Caco-2 (cell line): ENCODE results near the gene ZFC3H1. TPM values are rescaled to one million over a fixed set of nuclear protein-coding genes. Genes with fewer than 3 reads are reported as not detected.
A peak's percentile ranks its signal among the peaks of the same experiment; 100 is the strongest.

Experiments
- BruUV-seq: library from RNA; stranded (reverse); fragments of 400-500 nt; replicated peaks from 2 replicates; lab custom pipeline; 2021; lab: Mats Ljungman, UMichigan
- CTCF ChIA-PET: fragments of 300-600 bp; sonication (Branson Sonifier 250); formaldehyde crosslinking; loops from one replicate; lab custom pipeline; 2022; ENCODE audit warnings: antibody characterized with exemption; lab: Charles Lee
- POLR2A ChIA-PET: fragments of 300-600 bp; sonication (Branson Sonifier 250); formaldehyde crosslinking; loops from one replicate; lab custom pipeline; 2022; ENCODE audit warnings: antibody characterized with exemption; lab: Charles Lee
- DNase-seq, 2 experiments: peaks; one replicate each; pipeline versions ENCODE4 v3.0.0 to v3.0.0-alpha.2; 2020 to 2022
- H3K27me3 ChIP-seq: replicated peaks from 2 replicates; pipeline ENCODE4 v1.6.0; 2011; ENCODE audit warnings: low read length; ENCODE audit not compliant: control insufficient read depth, insufficient read depth
- H3K36me3 ChIP-seq: 2 replicates; pipeline ENCODE4 v1.5.1; 2011; ENCODE audit warnings: low read length; ENCODE audit not compliant: control insufficient read depth, insufficient read depth
- H3K4me1 ChIP-seq: fragments of 250-450 bp; sonication (Bioruptor Pico); 2 replicates; pipeline ENCODE4 v1.5.1; 2020; ENCODE audit warnings: mild to moderate bottlenecking
- H3K4me3 ChIP-seq: 2 replicates; pipeline ENCODE4 v1.5.1; 2011; ENCODE audit warnings: low read depth, mild to moderate bottlenecking, control low read depth, low read length
- H3K9me3 ChIP-seq: fragments of 250-450 bp; sonication (Bioruptor Pico); 2 replicates; pipeline ENCODE4 v1.5.1; 2020; ENCODE audit warnings: mild to moderate bottlenecking, moderate library complexity
- H3K27ac Mint-ChIP-seq: one replicate; pipeline ENCODE4 v1.8.0; 2022; ENCODE audit warnings: mixed read lengths; ENCODE audit not compliant: unreplicated experiment
- H3K27me3 Mint-ChIP-seq: one replicate; pipeline ENCODE4 v1.8.0; 2022; ENCODE audit warnings: mixed read lengths; ENCODE audit not compliant: insufficient read depth, unreplicated experiment
- H3K36me3 Mint-ChIP-seq: one replicate; pipeline ENCODE4 v1.8.0; 2022; ENCODE audit warnings: mild to moderate bottlenecking, mixed read lengths; ENCODE audit not compliant: insufficient read depth, unreplicated experiment
- H3K4me1 Mint-ChIP-seq: one replicate; pipeline ENCODE4 v1.8.0; 2022; ENCODE audit warnings: low read depth, mixed read lengths; ENCODE audit not compliant: unreplicated experiment
- H3K4me3 Mint-ChIP-seq: one replicate; pipeline ENCODE4 v1.8.0; 2022; ENCODE audit warnings: mild to moderate bottlenecking, moderate library complexity, mixed read lengths; ENCODE audit not compliant: unreplicated experiment
- H3K9me3 Mint-ChIP-seq: one replicate; pipeline ENCODE4 v1.8.0; 2022; ENCODE audit warnings: mixed read lengths; ENCODE audit not compliant: unreplicated experiment
- intact Hi-C: fragments of 100-400 bp; cut with micrococcal nuclease; formaldehyde crosslinking; loops from one replicate; pipeline ENCODE4 v1.10.0; 2022; ENCODE audit not compliant: unreplicated experiment
- total RNA-seq: library from RNA; stranded (reverse); gene quantifications from 2 replicates; pipeline ENCODE4 v1.2.3, GENCODE V29; 2022
- TF ChIP-seq, protein P1 (sequence below), 2 experiments: fragments of 200-600 bp in 1 of 2; IDR thresholded peaks; 1 replicate in 1 of 2; 2 replicates in 1 of 2; pipeline versions ENCODE4 v1.5.1 to v1.8.0; 2011 to 2022; ENCODE audit warnings: antibody characterized with exemption in 1 of 2, control low read depth in 1 of 2, inconsistent platforms in 1 of 2, low read depth in 1 of 2, low read length in 1 of 2, mild to moderate bottlenecking in 1 of 2, moderate library complexity in 1 of 2; ENCODE audit not compliant: insufficient read depth in 1 of 2, severe bottlenecking in 1 of 2, unreplicated experiment in 1 of 2

The ZFC3H1 gene
- total RNA-seq, 1 experiment from 2014 or later: 48.7 TPM

DNA sequence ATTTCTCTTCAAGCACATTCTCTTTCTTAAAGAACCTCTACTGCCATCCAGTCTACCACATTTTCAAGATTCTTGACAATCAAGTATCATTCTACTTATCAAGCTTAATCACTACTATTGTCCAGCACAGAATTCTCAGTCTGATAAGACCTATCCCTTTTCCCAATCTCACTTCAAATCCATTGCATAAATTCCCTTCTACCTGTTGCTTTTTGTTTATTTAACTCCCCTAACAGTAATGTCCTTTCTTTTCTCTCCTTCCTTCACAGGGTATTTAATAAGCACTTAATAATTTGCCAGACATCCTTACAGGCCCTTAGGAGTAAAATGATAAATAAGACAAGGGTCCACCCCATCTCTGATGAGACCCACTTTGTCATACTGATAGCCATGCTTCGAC lies 41.7 kb downstream of the ZFC3H1 start:
- Mint-ChIP-seq H3K4me3 (no peak overlapping the region), H3K36me3 (peaks cover 78% of the 10 kb centered on the region), H3K4me1 (peaks cover 8% of the 10 kb centered on the region), H3K27me3 (no peaks in the 10 kb centered on the region), H3K27ac (peak overlapping the region; percentile 40), H3K9me3 (no peaks in the 10 kb centered on the region)
- H3K4me3 ChIP-seq: no peak overlapping the region
- ChIA-PET CTCF (no interaction called here), POLR2A (no interaction called here)
- intact Hi-C loops: no loop called here
- TF ChIP-seq, protein P1, sequence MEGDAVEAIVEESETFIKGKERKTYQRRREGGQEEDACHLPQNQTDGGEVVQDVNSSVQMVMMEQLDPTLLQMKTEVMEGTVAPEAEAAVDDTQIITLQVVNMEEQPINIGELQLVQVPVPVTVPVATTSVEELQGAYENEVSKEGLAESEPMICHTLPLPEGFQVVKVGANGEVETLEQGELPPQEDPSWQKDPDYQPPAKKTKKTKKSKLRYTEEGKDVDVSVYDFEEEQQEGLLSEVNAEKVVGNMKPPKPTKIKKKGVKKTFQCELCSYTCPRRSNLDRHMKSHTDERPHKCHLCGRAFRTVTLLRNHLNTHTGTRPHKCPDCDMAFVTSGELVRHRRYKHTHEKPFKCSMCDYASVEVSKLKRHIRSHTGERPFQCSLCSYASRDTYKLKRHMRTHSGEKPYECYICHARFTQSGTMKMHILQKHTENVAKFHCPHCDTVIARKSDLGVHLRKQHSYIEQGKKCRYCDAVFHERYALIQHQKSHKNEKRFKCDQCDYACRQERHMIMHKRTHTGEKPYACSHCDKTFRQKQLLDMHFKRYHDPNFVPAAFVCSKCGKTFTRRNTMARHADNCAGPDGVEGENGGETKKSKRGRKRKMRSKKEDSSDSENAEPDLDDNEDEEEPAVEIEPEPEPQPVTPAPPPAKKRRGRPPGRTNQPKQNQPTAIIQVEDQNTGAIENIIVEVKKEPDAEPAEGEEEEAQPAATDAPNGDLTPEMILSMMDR (IDR thresholded peaks at IDR 0.05; ENCODE audit: insufficient read depth in 1 of 2, low read depth in 1 of 2, low read length in 1 of 2, severe bottlenecking in 1 of 2, unreplicated experiment in 1 of 2): no peak
- H3K4me1 ChIP-seq: no peaks in the 10 kb centered on the region
- H3K27me3 ChIP-seq: no peaks in the 10 kb centered on the region
- no peaks in the 10 kb centered on the region for H3K36me3 ChIP-seq
- H3K9me3 ChIP-seq: no peaks in the 10 kb centered on the region
- DNase-seq: no peak
- BruUV-seq: TSS peak; percentile 8

DNA sequence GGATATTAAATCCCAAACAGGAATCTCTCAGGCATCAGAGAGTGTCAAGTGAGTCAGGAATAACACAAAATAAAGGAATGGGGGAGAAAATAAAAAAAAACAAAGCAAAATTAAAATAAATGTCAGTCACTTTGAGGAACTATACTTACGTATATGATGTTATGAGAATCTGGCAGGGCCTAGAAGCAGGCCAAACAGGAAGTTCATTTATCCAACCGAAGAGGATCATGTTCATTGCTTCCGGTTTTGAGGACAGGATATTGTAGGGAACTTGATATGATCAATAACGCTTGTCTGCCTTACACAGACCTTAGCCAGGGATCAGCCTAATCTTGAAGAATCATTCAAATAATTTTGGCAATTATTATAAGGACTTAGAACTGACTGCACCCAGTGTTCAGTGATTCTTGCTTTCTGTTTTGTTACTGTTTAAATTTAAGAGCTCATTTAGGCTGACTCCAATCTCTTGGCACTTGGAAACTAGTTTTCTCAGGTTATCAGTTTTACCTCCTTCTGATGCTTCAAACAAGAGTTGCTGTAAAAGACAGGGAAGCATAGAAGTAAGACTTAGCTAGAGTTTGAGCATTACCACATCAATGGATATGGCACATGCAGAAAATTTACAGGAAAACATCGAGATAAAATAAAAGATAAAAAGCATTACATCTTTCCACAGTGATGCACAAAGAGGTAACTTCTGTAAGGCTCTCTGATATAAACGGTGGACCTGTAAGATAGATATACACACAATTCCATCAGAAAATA lies 53.4 kb downstream of the ZFC3H1 start:
- Mint-ChIP-seq H3K4me1 (no peaks in the 10 kb centered on the region), H3K27me3 (no peaks in the 10 kb centered on the region), H3K4me3 (no peak overlapping the region), H3K27ac (no peak overlapping the region), H3K36me3 (peaks cover 87% of the 10 kb centered on the region), H3K9me3 (no peaks in the 10 kb centered on the region)
- H3K4me3 ChIP-seq: no peak overlapping the region
- DNase-seq: no peak
- BruUV-seq: no TSS peak
- H3K27me3 ChIP-seq: no peaks in the 10 kb centered on the region
- TF ChIP-seq, protein P1 (IDR thresholded peaks at IDR 0.05; ENCODE audit: insufficient read depth in 1 of 2, low read depth in 1 of 2, low read length in 1 of 2, severe bottlenecking in 1 of 2, unreplicated experiment in 1 of 2): no peak
- H3K4me1 ChIP-seq: no peaks in the 10 kb centered on the region
- ChIA-PET POLR2A (no interaction called here), CTCF (no interaction called here)
- intact Hi-C loops: no loop called here
- no peaks in the 10 kb centered on the region for H3K9me3 ChIP-seq
- peaks cover 1% of the 10 kb centered on the region; the same call in 1 of the 2 replicates for H3K36me3 ChIP-seq

DNA sequence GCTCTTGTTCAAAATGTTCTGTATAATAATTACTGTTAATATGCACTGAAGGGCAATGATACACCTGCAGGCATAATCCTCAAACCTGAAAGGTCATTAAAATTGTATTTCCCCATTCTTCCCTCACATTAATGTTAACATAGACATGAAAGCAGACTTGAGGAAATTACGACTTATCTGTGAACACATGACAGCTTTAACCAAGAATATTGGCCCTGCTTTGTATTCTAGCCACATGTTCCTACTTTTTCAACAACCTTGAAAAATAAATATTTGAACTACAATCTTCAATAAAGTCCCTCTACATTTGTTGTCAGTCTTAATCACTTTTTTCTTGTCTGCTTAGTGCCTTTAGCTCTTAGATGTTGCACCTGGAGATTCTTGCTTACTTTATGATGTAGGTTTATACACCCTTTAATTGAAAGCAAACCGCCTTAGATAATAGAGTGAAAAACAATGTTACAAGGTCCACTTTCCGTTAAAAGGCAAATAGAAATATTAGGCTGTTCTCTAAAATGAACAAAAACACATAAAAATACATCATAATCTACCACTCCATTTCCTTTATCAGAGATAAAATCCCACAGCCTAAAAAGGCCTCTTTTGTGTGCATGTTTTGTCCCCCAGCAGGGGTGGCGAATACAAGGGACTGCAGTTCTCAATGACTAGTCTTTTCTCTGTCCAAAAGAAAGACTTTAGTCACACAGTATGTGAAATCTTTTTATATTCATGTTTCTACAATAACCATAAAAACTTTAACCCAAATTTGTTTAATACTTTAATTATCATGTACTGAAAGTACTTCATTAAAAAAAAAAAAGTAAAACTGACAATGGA lies 55.9 kb downstream of the ZFC3H1 start:
- Mint-ChIP-seq H3K36me3 (peaks cover 86% of the 10 kb centered on the region), H3K9me3 (no peaks in the 10 kb centered on the region), H3K27me3 (no peaks in the 10 kb centered on the region), H3K4me1 (no peaks in the 10 kb centered on the region), H3K27ac (no peak overlapping the region), H3K4me3 (no peak overlapping the region)
- no peaks in the 10 kb centered on the region for H3K4me1 ChIP-seq
- intact Hi-C loops: no loop called here
- no TSS peak for BruUV-seq
- H3K4me3 ChIP-seq: no peak overlapping the region
- TF ChIP-seq, protein P1 (IDR thresholded peaks at IDR 0.05; ENCODE audit: insufficient read depth in 1 of 2, low read depth in 1 of 2, low read length in 1 of 2, severe bottlenecking in 1 of 2, unreplicated experiment in 1 of 2): no peak
- H3K27me3 ChIP-seq: no peaks in the 10 kb centered on the region
- ChIA-PET CTCF (interaction anchor here (1.4 to 1.9 kb wide), 2 partner anchors 29 to 215 kb away, joined by 3 to 5 read pairs; no protein-coding TSS in a partner anchor), POLR2A (interaction anchor here (0.6 kb wide), 1 partner anchor 71 kb away, joined by 5 read pairs; no protein-coding TSS in a partner anchor)
- peak in 1 of 2 experiments; percentile 13 for DNase-seq
- no peaks in the 10 kb centered on the region for H3K9me3 ChIP-seq
- peaks cover 1% of the 10 kb centered on the region; the same call in 1 of the 2 replicates for H3K36me3 ChIP-seq
